Gastrocnemius medialis (tissue), 4 donors: Measurements from ENCODE around the gene COL25A1.

Source experiments
- POLR2A ChIP-seq, 2 donors: fragments of 450-650 bp; IDR thresholded peaks; one replicate each; pipeline ENCODE4 v1.6.1; 2017; ENCODE audit warnings: antibody characterized with exemption in 2 of 2, mild to moderate bottlenecking in 2 of 2, moderate library complexity in 2 of 2
- TF ChIP-seq, protein P1 (sequence below), 5 experiments: fragments of 450-650 bp in 3 of 5; fragments of 200-600 bp in 2 of 5; sonication (generic) in 2 of 5; IDR thresholded peaks in 4 of 5; conservative IDR thresholded peaks in 1 of 5; 1 replicate in 4 of 5; 2 replicates in 1 of 5; pipeline ENCODE4 v1.5.1; 2016 to 2019; ENCODE audit warnings: antibody characterized with exemption in 5 of 5, mild to moderate bottlenecking in 3 of 5, moderate library complexity in 3 of 5

DNA sequence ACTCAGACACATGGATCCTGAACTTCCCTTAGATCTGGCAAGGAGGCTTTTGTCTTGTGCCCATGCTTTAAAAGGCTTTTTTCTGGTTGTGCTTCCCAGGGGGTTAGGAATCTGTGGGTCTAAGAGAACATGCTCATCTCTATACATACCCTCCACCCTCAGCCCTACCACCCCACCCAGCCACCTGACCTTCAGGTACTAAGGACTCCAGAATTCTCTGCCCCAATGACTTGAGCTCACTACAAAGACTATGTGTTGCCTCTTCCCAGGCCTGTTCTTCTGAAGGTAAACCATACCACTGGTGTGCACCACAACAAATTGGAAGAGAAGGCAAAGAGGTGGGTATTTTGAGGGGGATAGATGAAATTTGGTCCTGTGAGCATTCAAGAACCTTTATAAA lies 372.3 kb downstream of the COL25A1 start:
- TF ChIP-seq, protein P1, sequence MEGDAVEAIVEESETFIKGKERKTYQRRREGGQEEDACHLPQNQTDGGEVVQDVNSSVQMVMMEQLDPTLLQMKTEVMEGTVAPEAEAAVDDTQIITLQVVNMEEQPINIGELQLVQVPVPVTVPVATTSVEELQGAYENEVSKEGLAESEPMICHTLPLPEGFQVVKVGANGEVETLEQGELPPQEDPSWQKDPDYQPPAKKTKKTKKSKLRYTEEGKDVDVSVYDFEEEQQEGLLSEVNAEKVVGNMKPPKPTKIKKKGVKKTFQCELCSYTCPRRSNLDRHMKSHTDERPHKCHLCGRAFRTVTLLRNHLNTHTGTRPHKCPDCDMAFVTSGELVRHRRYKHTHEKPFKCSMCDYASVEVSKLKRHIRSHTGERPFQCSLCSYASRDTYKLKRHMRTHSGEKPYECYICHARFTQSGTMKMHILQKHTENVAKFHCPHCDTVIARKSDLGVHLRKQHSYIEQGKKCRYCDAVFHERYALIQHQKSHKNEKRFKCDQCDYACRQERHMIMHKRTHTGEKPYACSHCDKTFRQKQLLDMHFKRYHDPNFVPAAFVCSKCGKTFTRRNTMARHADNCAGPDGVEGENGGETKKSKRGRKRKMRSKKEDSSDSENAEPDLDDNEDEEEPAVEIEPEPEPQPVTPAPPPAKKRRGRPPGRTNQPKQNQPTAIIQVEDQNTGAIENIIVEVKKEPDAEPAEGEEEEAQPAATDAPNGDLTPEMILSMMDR (IDR thresholded peaks at IDR 0.05 in 4 of 5, conservative IDR thresholded peaks at IDR 0.05 in 1 of 5), result no peak
- TF ChIP-seq POLR2A (IDR thresholded peaks at IDR 0.05), result no peak
